Measurements from ENCODE around the gene EML1. TPM values are rescaled to one million over a fixed set of nuclear protein-coding genes. Genes with fewer than 3 reads are reported as not detected.

The EML1 gene
- total RNA-seq, 1 experiment from 2014 or later, result 16.1 TPM

GRCh38 chr14:99805757-99806439 is 12.7 kb downstream of the EML1 start:
- H3K27ac Mint-ChIP-seq, result no peak overlapping the region
- no peak overlapping the region for H3K4me3 Mint-ChIP-seq
- H3K27me3 Mint-ChIP-seq (ENCODE audit: low read depth), result no peaks in the 10 kb centered on the region
- peaks cover 9% of the 10 kb centered on the region for H3K4me1 Mint-ChIP-seq
- TF ChIP-seq NFE2L1 (CRISPR knock-in tag; IDR thresholded peaks at IDR 0.05) (no peak), NFYB (CRISPR knock-in tag; conservative IDR thresholded peaks at IDR 0.05; ENCODE audit: low read depth) (no peak), EMX1 (CRISPR knock-in tag; IDR thresholded peaks at IDR 0.05) (no peak), FOXP1 (CRISPR knock-in tag; IDR thresholded peaks at IDR 0.05; ENCODE audit: borderline replicate concordance) (no peak), MXD4 (CRISPR knock-in tag; IDR thresholded peaks at IDR 0.05; ENCODE audit: borderline replicate concordance) (no peak), E2F4 (CRISPR knock-in tag; IDR thresholded peaks at IDR 0.05; ENCODE audit: borderline replicate concordance, low read depth) (no peak), SP1 (CRISPR knock-in tag; conservative IDR thresholded peaks at IDR 0.05) (no peak), FOXP4 (CRISPR knock-in tag; IDR thresholded peaks at IDR 0.05) (no peak), RORB (CRISPR knock-in tag; IDR thresholded peaks at IDR 0.05) (no peak)
- TF ChIP-seq, protein P1, sequence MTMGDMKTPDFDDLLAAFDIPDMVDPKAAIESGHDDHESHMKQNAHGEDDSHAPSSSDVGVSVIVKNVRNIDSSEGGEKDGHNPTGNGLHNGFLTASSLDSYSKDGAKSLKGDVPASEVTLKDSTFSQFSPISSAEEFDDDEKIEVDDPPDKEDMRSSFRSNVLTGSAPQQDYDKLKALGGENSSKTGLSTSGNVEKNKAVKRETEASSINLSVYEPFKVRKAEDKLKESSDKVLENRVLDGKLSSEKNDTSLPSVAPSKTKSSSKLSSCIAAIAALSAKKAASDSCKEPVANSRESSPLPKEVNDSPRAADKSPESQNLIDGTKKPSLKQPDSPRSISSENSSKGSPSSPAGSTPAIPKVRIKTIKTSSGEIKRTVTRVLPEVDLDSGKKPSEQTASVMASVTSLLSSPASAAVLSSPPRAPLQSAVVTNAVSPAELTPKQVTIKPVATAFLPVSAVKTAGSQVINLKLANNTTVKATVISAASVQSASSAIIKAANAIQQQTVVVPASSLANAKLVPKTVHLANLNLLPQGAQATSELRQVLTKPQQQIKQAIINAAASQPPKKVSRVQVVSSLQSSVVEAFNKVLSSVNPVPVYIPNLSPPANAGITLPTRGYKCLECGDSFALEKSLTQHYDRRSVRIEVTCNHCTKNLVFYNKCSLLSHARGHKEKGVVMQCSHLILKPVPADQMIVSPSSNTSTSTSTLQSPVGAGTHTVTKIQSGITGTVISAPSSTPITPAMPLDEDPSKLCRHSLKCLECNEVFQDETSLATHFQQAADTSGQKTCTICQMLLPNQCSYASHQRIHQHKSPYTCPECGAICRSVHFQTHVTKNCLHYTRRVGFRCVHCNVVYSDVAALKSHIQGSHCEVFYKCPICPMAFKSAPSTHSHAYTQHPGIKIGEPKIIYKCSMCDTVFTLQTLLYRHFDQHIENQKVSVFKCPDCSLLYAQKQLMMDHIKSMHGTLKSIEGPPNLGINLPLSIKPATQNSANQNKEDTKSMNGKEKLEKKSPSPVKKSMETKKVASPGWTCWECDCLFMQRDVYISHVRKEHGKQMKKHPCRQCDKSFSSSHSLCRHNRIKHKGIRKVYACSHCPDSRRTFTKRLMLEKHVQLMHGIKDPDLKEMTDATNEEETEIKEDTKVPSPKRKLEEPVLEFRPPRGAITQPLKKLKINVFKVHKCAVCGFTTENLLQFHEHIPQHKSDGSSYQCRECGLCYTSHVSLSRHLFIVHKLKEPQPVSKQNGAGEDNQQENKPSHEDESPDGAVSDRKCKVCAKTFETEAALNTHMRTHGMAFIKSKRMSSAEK (CRISPR knock-in tag; IDR thresholded peaks at IDR 0.05; ENCODE audit: borderline replicate concordance), result no peak
- TF ChIP-seq, protein P2, sequence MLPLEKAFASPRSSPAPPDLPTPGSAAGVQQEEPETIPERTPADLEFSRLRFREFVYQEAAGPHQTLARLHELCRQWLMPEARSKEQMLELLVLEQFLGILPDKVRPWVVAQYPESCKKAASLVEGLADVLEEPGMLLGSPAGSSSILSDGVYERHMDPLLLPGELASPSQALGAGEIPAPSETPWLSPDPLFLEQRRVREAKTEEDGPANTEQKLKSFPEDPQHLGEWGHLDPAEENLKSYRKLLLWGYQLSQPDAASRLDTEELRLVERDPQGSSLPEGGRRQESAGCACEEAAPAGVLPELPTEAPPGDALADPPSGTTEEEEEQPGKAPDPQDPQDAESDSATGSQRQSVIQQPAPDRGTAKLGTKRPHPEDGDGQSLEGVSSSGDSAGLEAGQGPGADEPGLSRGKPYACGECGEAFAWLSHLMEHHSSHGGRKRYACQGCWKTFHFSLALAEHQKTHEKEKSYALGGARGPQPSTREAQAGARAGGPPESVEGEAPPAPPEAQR (CRISPR knock-in tag; IDR thresholded peaks at IDR 0.05), result no peak
- ChIA-PET POLR2A (no interaction called here), CTCF (interaction anchor here (0.7 to 2.2 kb wide), 2 partner anchors 75 to 1484 kb away, joined by 4 to 11 read pairs; no protein-coding TSS in a partner anchor)
- ATAC-seq (no peak), DNase-seq (ENCODE audit: low spot score) (no peak)
- no peaks in the 10 kb centered on the region for H3K36me3 Mint-ChIP-seq
- H3K9me3 Mint-ChIP-seq, result no peaks in the 10 kb centered on the region

- Mint-ChIP-seq H3K9me3 (no peaks in the 10 kb centered on the region), H3K36me3 (no peaks in the 10 kb centered on the region), H3K4me3 (no peak overlapping the region), H3K4me1 (peaks cover 4% of the 10 kb centered on the region), H3K27ac (no peak overlapping the region), H3K27me3 (ENCODE audit: low read depth) (no peaks in the 10 kb centered on the region)
- ATAC-seq, result no peak
- POLR2A ChIA-PET, result no interaction called here
- no peak for DNase-seq (ENCODE audit: low spot score)
- CTCF ChIA-PET, result interaction anchor here (0.6 to 2.2 kb wide), 5 partner anchors 70 to 1483 kb away, joined by 3 to 11 read pairs (median 3); no protein-coding TSS in a partner anchor
- TF ChIP-seq PREB (CRISPR knock-in tag; IDR thresholded peaks at IDR 0.05; ENCODE audit: borderline replicate concordance), result no peak
- TF ChIP-seq JUN (CRISPR knock-in tag; IDR thresholded peaks at IDR 0.05), result no peak
- TF ChIP-seq, protein P3, sequence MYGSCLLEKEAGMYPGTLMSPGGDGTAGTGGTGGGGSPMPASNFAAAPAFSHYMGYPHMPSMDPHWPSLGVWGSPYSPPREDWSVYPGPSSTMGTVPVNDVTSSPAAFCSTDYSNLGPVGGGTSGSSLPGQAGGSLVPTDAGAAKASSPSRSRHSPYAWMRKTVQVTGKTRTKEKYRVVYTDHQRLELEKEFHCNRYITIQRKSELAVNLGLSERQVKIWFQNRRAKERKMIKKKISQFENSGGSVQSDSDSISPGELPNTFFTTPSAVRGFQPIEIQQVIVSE (CRISPR knock-in tag; IDR thresholded peaks at IDR 0.05; ENCODE audit: borderline replicate concordance), result no peak
- TF ChIP-seq, protein P4, sequence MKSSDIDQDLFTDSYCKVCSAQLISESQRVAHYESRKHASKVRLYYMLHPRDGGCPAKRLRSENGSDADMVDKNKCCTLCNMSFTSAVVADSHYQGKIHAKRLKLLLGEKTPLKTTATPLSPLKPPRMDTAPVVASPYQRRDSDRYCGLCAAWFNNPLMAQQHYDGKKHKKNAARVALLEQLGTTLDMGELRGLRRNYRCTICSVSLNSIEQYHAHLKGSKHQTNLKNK (CRISPR knock-in tag; IDR thresholded peaks at IDR 0.05), result no peak
- TF ChIP-seq SMAD4 (CRISPR knock-in tag; IDR thresholded peaks at IDR 0.05), result no peak
- no peak for TF ChIP-seq ARID4B (CRISPR knock-in tag; IDR thresholded peaks at IDR 0.05; ENCODE audit: borderline replicate concordance)
- TF ChIP-seq NFE2L1 (CRISPR knock-in tag; IDR thresholded peaks at IDR 0.05), result no peak
Measured at GRCh38 chr14:99806836-99807235, 13.6 kb downstream of the EML1 start.

All from WTC11 (cell line).